K562 (cell line): ENCODE results near the gene BLOC1S4. TPM values are rescaled to one million over a fixed set of nuclear protein-coding genes. Genes with fewer than 3 reads are reported as not detected.

Source experiments
- ATAC-seq: fragments of 200-7000 bp; cut with Tn5 transposase; 3 replicates; pipeline ENCODE4 v1.9.1; 2020; ENCODE audit warnings: moderate library complexity
- BruUV-seq: library from RNA; stranded (reverse); fragments of 400-500 nt; replicated peaks from 2 replicates; lab custom pipeline; 2021; lab: Mats Ljungman, UMichigan
- CTCF ChIA-PET: fragments of 300-600 bp; formaldehyde crosslinking; extraction: SDS; loops from one replicate; lab custom pipeline; 2021; ENCODE audit warnings: low intra/inter-chr PET ratio; lab: Yijun Ruan, JAX
- POLR2A ChIA-PET: fragments of 300-600, 350-650 bp; sonication (Branson Sonifier 250); formaldehyde crosslinking; extraction: SDS; loops from one replicate; lab custom pipeline; 2021; ENCODE audit warnings: antibody characterized with exemption, inconsistent platforms; lab: Yijun Ruan, JAX
- DNase-seq, 4 experiments: peaks; one replicate each; pipeline versions ENCODE4 v3.0.0 to v3.0.0-alpha.2; 2011 to 2018; ENCODE audit warnings: low spot score in 3 of 4, mixed read lengths in 3 of 4; ENCODE audit errors: extremely low read depth in 1 of 4
- FAIRE-seq: peaks from 2 replicates; lab custom pipeline; 2011; peaks lifted over from hg19 to GRCh38; lab: Jason Lieb, UNC
- H2AFZ ChIP-seq: 2 replicates; pipeline ENCODE4 v1.6.0; 2011; ENCODE audit warnings: low read depth, low read length, control low read depth, inconsistent platforms
- H3K27ac ChIP-seq: fragments of 200-600 bp; 3 replicates; pipeline ENCODE4 v1.8.0; 2011; ENCODE audit warnings: low read depth, mild to moderate bottlenecking, control low read depth, inconsistent platforms, low read length, moderate library complexity, mixed read lengths; ENCODE audit errors: extremely low read depth
- H3K27me3 ChIP-seq, 2 experiments: fragments of 300-600 bp in 1 of 2; 2 replicates in 1 of 2; 3 replicates in 1 of 2; pipeline versions ENCODE4 v1.6.0 to v1.8.0; 2011; ENCODE audit warnings: inconsistent platforms in 2 of 2, low read length in 2 of 2, mild to moderate bottlenecking in 1 of 2, mixed read lengths in 1 of 2, moderate library complexity in 1 of 2; ENCODE audit not compliant: control insufficient read depth in 2 of 2, insufficient read depth in 2 of 2
- H3K36me3 ChIP-seq: fragments of 300-600 bp; 3 replicates; pipeline ENCODE4 v1.8.0; 2011; ENCODE audit warnings: mild to moderate bottlenecking, low read length, inconsistent platforms; ENCODE audit not compliant: control insufficient read depth, insufficient read depth
- H3K4me1 ChIP-seq, 2 experiments: fragments of 200-600 bp in 1 of 2; replicated peaks in 1 of 2; 2 replicates in 1 of 2; 3 replicates in 1 of 2; pipeline versions ENCODE4 v1.5.1 to v1.8.0; 2011; ENCODE audit warnings: inconsistent platforms in 2 of 2, low read length in 2 of 2, mild to moderate bottlenecking in 1 of 2, mixed read lengths in 1 of 2, moderate library complexity in 1 of 2; ENCODE audit not compliant: control insufficient read depth in 2 of 2, insufficient read depth in 2 of 2
- H3K4me2 ChIP-seq: 2 replicates; pipeline ENCODE4 v1.6.1; 2011; ENCODE audit warnings: low read length, control low read depth, inconsistent platforms, mixed read lengths; ENCODE audit not compliant: insufficient read depth
- H3K4me3 ChIP-seq: fragments of 200-600 bp; sonication (generic), shearing (Covaris generic); 2 replicates; pipeline ENCODE4 v1.5.1; 2016; ENCODE audit warnings: control low read depth, inconsistent platforms
- H3K79me2 ChIP-seq: fragments of 200-600 bp; 3 replicates; pipeline ENCODE4 v1.8.0; 2011; ENCODE audit warnings: low read length, inconsistent platforms; ENCODE audit not compliant: control insufficient read depth, insufficient read depth
- H3K9ac ChIP-seq, 2 experiments: 2 replicates each; pipeline versions ENCODE4 v1.6.0 to v1.6.1; 2011; ENCODE audit warnings: low read depth in 2 of 2, low read length in 2 of 2, control low read depth in 1 of 2, inconsistent platforms in 1 of 2, mild to moderate bottlenecking in 1 of 2, mixed read lengths in 1 of 2; ENCODE audit not compliant: insufficient read depth in 1 of 2
- H3K9me1 ChIP-seq: one replicate; pipeline ENCODE4 v1.6.0; 2011; ENCODE audit warnings: inconsistent platforms, mild to moderate bottlenecking, low read length, moderate library complexity; ENCODE audit not compliant: control insufficient read depth, insufficient read depth
- H3K9me3 ChIP-seq: replicated peaks from 2 replicates; pipeline ENCODE4 v1.5.1; 2011; ENCODE audit warnings: low read depth, low read length, inconsistent platforms; ENCODE audit not compliant: control insufficient read depth, insufficient read depth
- H4K20me1 ChIP-seq: replicated peaks from 2 replicates; pipeline ENCODE4 v1.6.1; 2011; ENCODE audit warnings: low read length, inconsistent platforms, mixed read lengths; ENCODE audit not compliant: control insufficient read depth, insufficient read depth
- BCL6 ChIP-seq: fragments of 250-450 bp; sonication (Bioruptor Pico); IDR thresholded peaks from 2 replicates; pipeline ENCODE4 v1.4.0; 2020
- ETV6 ChIP-seq, 3 experiments: fragments of 150-350 bp in 1 of 3; sonication (generic) in 1 of 3; formaldehyde crosslinking in 1 of 3; IDR thresholded peaks; 2 replicates each; pipeline versions ENCODE4 v1.6.1 to v1.8.0; 2014 to 2022; ENCODE audit warnings: borderline replicate concordance in 2 of 3, low read depth in 2 of 3, antibody characterized with exemption in 1 of 3, low read length in 1 of 3, mild to moderate bottlenecking in 1 of 3, missing genetic modification reagents in 1 of 3
- FOSL1 ChIP-seq: fragments of 200-800 bp; sonication (Bioruptor generic); conservative IDR thresholded peaks from 2 replicates; pipeline ENCODE4 v1.6.1; 2016; ENCODE audit warnings: missing genetic modification characterization, missing compliant biosample characterization
- HMGN3 ChIP-seq: IDR thresholded peaks from 2 replicates; pipeline ENCODE4 v1.6.1; 2011; ENCODE audit warnings: borderline replicate concordance, low read depth, mild to moderate bottlenecking, mixed read lengths, low read length; ENCODE audit not compliant: insufficient read length; ENCODE audit errors: extremely low read depth
- MYNN ChIP-seq, 2 experiments: sonication (generic); formaldehyde crosslinking in 1 of 2; IDR thresholded peaks; 2 replicates each; pipeline versions ENCODE4 v1.5.0 to v1.6.1; 2016 to 2020; ENCODE audit warnings: antibody characterized with exemption in 1 of 2, missing genetic modification reagents in 1 of 2
- NFIC ChIP-seq: fragments of 450-650 bp; IDR thresholded peaks from 2 replicates; pipeline ENCODE4 v1.6.1; 2017; ENCODE audit warnings: mild to moderate bottlenecking, inconsistent platforms
- NR2C2 ChIP-seq, 2 experiments: fragments of 200-800 bp in 1 of 2; sonication (Bioruptor generic) in 1 of 2; sonication (generic) in 1 of 2; formaldehyde crosslinking in 1 of 2; IDR thresholded peaks; 2 replicates each; pipeline versions ENCODE4 v1.6.1 to v1.8.0; 2016 to 2022; ENCODE audit warnings: mild to moderate bottlenecking in 1 of 2, missing compliant biosample characterization in 1 of 2, missing genetic modification characterization in 1 of 2, missing genetic modification reagents in 1 of 2
- POLR2G ChIP-seq: fragments of 200-400 bp; formaldehyde crosslinking; IDR thresholded peaks from 2 replicates; pipeline ENCODE4 v1.6.1; 2017; ENCODE audit warnings: low read depth, mild to moderate bottlenecking, antibody characterized with exemption, low read length, moderate library complexity
- TAF15 ChIP-seq: fragments of 200-400 bp; formaldehyde crosslinking; IDR thresholded peaks from 2 replicates; pipeline ENCODE4 v1.6.1; 2017; ENCODE audit warnings: mild to moderate bottlenecking, low read depth, low read length, moderate library complexity
- TFAP4 ChIP-seq: sonication (generic); formaldehyde crosslinking; IDR thresholded peaks from 2 replicates; pipeline ENCODE4 v1.8.0; 2022; ENCODE audit warnings: missing genetic modification reagents, mild to moderate bottlenecking, moderate library complexity, borderline replicate concordance
- ZBTB1 ChIP-seq: sonication (generic); formaldehyde crosslinking; IDR thresholded peaks from 2 replicates; pipeline ENCODE4 v1.8.1; 2023; ENCODE audit warnings: missing genetic modification reagents, low read depth, mild to moderate bottlenecking, borderline replicate concordance
- WGBS: fragments of 100-300 bp; shearing (Covaris generic); methylation state at CpG from one replicate; pipeline ENCODE4 v1.1.6; 2016; ENCODE audit warnings: low coverage, mixed read lengths; ENCODE audit not compliant: insufficient coverage; ENCODE audit errors: missing lambda C conversion rate; 5-methylcytosine and 5-hydroxymethylcytosine counted together
- in situ Hi-C: fragments of 300-500 bp; cut with MboI; formaldehyde crosslinking; loops from 4 replicates; pipeline ENCODE4 v1.15.0; 2018; ENCODE audit warnings: inconsistent platforms, mixed read lengths
- intact Hi-C: fragments of 100-400 bp; cut with micrococcal nuclease; formaldehyde crosslinking; loops from 2 replicates; pipeline ENCODE4 v1.14.2; 2022
- polyA plus RNA-seq, 8 experiments: library from polyadenylated mRNA; depleted of rRNA in 4 of 8; stranded (reverse) in 5 of 8; unstranded in 3 of 8; fragments of >200 nt; fragmentation: Nextera tagmentation in 2 of 8; fragmentation: Illumina TruSeq in 1 of 8; extraction: Ambion mirVana in 2 of 8; extraction: Trizol in 1 of 8; gene quantifications; 2 replicates each; pipeline versions ENCODE4 v1.2.1 to v1.2.3, GENCODE V29; 2011 to 2014; ENCODE audit warnings: inconsistent platforms in 1 of 8, missing spikeins in 1 of 8
- total RNA-seq, 7 experiments: library from RNA; depleted of rRNA in 6 of 7; stranded (reverse); fragments of >200 nt in 6 of 7; fragmentation: Illumina TruSeq in 2 of 7; extraction: Trizol in 2 of 7; gene quantifications; 2 replicates each; pipeline versions ENCODE4 v1.2.1 to v1.2.3, GENCODE V29; 2011 to 2021; ENCODE audit warnings: low replicate concordance in 1 of 7

The BLOC1S4 gene
- total and polyA plus RNA-seq, 9 of the 15 experiments (the other 6 are each of a cell fraction or from before 2014, with no cell fraction given) = 3.1 to 31.6 (median 11.2) TPM

- Histone ChIP-seq H3K9me1 (no peaks in the 10 kb centered on the region), H3K4me3 (no peak overlapping the region), H3K4me1 (peaks cover 37 to 56% of the 10 kb centered on the region in 2 experiments), H3K27ac (no peak overlapping the region), H4K20me1 (no peaks in the 10 kb centered on the region), H3K4me2 (no peak overlapping the region), H3K9ac (no peak overlapping the region), H3K9me3 (no peaks in the 10 kb centered on the region), H3K79me2 (no peaks in the 10 kb centered on the region), H2AFZ (peak overlapping the region; percentile 40; the same call in 1 of the 2 replicates), H3K36me3 (no peaks in the 10 kb centered on the region), H3K27me3 (no peaks in the 10 kb centered on the region)
- TF ChIP-seq TAF15 = no peak
- TF ChIP-seq NFIC = peak; percentile 43; the same call in 1 of the 2 replicates
- in situ Hi-C loops = no loop called here
- WGBS = 72% methylated on average over 9 of the region's 9 CpGs
- no peak for DNase-seq
- intact Hi-C loops = no loop called here
- ATAC-seq = no peak
- no peak for FAIRE-seq
- POLR2A ChIA-PET = interaction anchor here (1.0 to 1.3 kb wide), 2 partner anchors 11 to 13 kb away, joined by 4 to 5 read pairs; no protein-coding TSS in a partner anchor
- BruUV-seq = no TSS peak
- CTCF ChIA-PET = no interaction called here
Measured at GRCh38 chr4:6748286-6748685, 32.3 kb downstream of the BLOC1S4 start.

GRCh38 chr4:6749340-6750171 is 33.6 kb downstream of the BLOC1S4 start:
- Histone ChIP-seq H3K36me3 (no peaks in the 10 kb centered on the region), H3K4me3 (no peak overlapping the region), H3K9me1 (no peaks in the 10 kb centered on the region), H2AFZ (peak overlapping the region; percentile 94), H3K4me1 (peaks cover 42 to 58% of the 10 kb centered on the region in 2 experiments), H3K79me2 (no peaks in the 10 kb centered on the region), H3K27me3 (no peaks in the 10 kb centered on the region), H3K9ac (peak overlapping the region; percentile 21 to 84; a peak in 3 of 4 replicates), H4K20me1 (no peaks in the 10 kb centered on the region), H3K9me3 (no peaks in the 10 kb centered on the region), H3K27ac (no peak overlapping the region; the same call in 2 of the 3 replicates), H3K4me2 (no peak overlapping the region)
- peak; percentile 62 for FAIRE-seq
- intact Hi-C loops = no loop called here
- ChIA-PET POLR2A (interaction anchor here (0.6 to 1.3 kb wide), 8 partner anchors 10 to 204 kb away, joined by 3 to 6 read pairs (median 4); partner anchors contain the start of gene MRFAP1L1), CTCF (no interaction called here)
- BruUV-seq = no TSS peak
- peak; percentile 44 to 56 (median 50) for DNase-seq
- in situ Hi-C loops = no loop called here
- ATAC-seq = no peak; the same call in 2 of the 3 replicates
- WGBS = 50% methylated on average over 15 of the region's 25 CpGs
- TF ChIP-seq BCL6 (CRISPR knock-in tag) = no peak
- no peak for TF ChIP-seq HMGN3
- TF ChIP-seq FOSL1 (tag) = no peak
- TF ChIP-seq TFAP4 (CRISPR knock-in tag) = 0 out of 2 replicates have a peak, but pooled peaks have one; percentile 10
- no peak for TF ChIP-seq NR2C2 (CRISPR knock-in tag; IDR thresholded peaks at IDR 0.05)
- 0 out of 2 replicates have a peak, but pooled peaks have one; percentile 29 for TF ChIP-seq NR2C2 (tag; IDR thresholded peaks at IDR 0.05)
- no peak for TF ChIP-seq ETV6 (IDR thresholded peaks at IDR 0.05; ENCODE audit: borderline replicate concordance in 1 of 2, low read depth in 2 of 2, low read length in 1 of 2)
- TF ChIP-seq ETV6 (CRISPR knock-in tag; IDR thresholded peaks at IDR 0.05; ENCODE audit: borderline replicate concordance) = no peak
- no peak for TF ChIP-seq ZBTB1
- 0 out of 2 replicates have a peak, but pooled peaks have one; percentile 17 for TF ChIP-seq MYNN (IDR thresholded peaks at IDR 0.05)
- TF ChIP-seq MYNN (CRISPR knock-in tag; IDR thresholded peaks at IDR 0.05) = no peak
- TF ChIP-seq POLR2G = peak; percentile 33; the same call in 1 of the 2 replicates
